ENCODE measurements around the gene EGFLAM.

EGFLAM gene

DNA sequence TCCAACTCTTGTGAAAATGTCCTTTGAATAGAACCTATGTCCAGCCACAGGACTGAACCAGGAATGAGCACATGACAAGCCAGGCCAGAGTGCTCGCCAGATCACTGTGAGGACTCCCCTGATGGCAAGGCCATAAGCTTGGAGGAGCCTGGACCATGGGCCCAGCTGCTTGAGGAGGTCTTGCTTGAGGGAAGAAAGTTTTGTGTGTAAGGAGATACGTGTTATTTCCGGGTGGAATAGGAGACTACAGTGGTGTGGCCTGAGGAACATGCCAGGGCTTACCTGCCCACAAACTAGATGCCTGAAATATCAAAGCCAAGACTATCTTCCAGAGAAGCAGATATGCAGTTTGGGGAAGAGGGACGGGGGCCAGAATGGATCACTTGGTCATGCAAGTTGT lies 213.3 kb downstream of the EGFLAM start:
- no peak for DNase-seq (ENCODE audit: low read depth)

DNA sequence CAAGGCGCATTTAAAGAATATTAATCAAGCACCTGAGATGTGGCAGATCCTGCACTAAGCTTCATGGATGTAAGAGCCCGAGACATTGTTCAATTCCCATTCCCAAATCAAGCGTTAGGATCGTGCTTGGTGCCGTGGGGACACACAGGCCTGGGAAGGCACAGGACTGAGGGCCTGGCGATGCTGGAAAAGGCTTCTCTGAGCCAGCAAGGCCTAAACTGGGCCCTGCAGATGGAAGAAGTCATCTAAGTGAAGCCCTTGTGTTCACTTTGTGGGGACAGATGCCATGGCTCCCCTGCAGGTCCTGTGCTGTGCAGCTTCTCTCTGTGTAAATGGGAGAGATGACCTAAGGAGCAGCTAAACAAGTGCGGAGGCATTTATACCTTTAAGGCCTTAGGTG lies 214.2 kb downstream of the EGFLAM start:
- no peak for DNase-seq (ENCODE audit: low read depth)

- no peak for DNase-seq (ENCODE audit: low read depth)
Observed at GRCh38 chr5:38473008-38473407, 214.6 kb downstream of the EGFLAM start.

DNA sequence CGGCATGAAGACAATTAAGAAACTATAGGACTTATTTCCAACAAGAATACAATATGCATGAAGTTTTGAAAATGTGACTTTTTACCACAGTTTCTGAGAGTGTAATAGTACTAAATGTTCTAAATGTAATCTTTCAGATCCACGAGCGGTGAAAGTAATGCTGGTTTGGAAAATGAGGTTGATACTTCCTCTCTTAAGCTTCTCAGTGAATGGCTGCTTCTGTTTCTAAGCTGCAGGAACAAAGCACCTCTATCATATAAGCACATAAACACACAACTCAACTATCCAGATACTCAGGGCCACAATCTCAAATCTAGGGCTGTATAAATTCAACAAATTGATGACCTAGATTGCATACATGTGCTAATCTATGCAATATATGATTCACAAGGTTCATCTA lies 219.8 kb downstream of the EGFLAM start:
- no peak for DNase-seq (ENCODE audit: low read depth)

DNA sequence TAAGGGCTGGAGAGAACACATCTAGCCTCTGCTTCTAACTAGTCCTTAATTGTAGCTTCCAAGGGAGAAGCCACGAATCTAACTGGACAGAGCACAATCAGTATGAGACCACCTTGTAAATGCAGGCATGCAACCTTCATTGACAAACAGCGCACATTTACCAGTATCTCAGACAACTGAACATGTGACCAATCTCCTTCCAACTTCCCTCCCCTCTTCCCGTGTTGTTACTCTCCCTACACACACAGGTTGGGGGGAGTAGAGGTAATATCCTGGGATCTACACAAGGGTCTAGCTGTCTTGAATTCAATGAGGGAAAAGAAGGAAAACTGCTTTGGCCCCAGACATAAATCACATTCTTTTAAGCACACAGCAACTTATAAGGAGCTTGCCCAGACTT lies 220.5 kb downstream of the EGFLAM start:
- DNase-seq (ENCODE audit: low read depth), result no peak

GRCh38 chr5:38479315-38479904 lies 221.1 kb downstream of the EGFLAM start:
- no peak for DNase-seq (ENCODE audit: low read depth)

GRCh38 chr5:38483805-38484398 lies 225.5 kb downstream of the EGFLAM start:
- DNase-seq (ENCODE audit: low read depth), result no peak

DNA sequence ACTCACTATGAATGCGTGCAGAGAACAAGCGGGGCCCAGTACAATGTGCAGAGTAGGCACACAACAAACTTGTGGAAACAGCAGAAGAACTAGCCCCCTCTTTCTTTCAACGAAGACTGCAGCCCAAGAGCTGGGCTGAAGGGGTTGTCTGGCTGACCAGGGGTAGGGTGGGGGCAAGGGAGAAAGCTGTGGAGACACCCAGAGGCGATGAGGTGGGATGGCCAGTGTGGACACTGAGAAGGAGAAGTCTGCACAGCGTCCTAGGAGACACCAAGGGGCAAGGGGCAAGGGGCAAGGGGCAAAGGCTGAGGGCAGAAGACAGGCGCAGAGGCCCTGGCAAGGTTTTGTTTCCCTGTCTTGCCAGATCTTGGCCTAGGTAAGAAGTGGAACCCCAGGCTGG lies 235.8 kb downstream of the EGFLAM start:
- DNase-seq (ENCODE audit: low read depth), result no peak

DNA sequence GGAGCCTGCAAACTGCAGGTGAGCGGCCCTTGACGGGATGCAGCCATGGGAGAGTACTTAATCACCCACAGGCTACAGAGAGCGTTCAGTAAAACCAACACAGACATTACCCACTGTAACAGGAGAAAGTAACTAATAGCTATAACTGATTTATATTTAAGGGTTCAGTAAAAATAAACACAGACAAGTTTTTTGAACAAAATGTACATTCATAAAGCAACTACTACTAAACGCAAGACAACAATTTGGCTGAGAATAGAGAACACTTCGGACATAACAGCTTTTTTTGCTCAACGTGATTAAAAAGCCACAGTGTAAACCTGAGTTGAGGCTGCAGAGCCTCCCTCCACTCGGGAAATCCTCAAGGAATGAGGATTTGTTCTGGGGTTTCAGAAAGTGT lies 236.4 kb downstream of the EGFLAM start:
- no peak for DNase-seq (ENCODE audit: low read depth)

DNA sequence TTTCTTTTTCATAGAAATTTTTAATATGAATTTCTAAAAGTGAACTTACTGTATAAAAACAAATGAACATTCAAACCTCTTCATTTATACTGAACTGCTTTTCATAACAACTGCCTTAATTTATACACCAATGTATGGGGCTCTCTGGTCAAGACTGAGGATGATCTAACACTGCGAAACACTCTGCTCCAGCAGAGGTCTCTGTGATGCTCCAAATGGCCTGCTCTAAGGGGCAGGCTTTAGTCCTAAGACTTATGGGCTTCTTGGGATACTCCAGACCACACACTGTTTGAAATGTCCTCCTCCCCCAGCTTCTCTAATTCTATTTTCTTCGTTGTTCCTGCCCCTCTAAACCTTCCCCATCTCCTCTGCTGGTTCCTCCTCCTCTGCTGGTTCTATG lies 239.6 kb downstream of the EGFLAM start:
- DNase-seq (ENCODE audit: low read depth), result peak; percentile 17

- peak; percentile 5 for DNase-seq (ENCODE audit: low read depth)
Observed at GRCh38 chr5:38500573-38501260, 242.4 kb downstream of the EGFLAM start.

GRCh38 chr5:38506302-38506701 lies 247.9 kb downstream of the EGFLAM start:
- no peak for DNase-seq (ENCODE audit: low read depth)

GRCh38 chr5:38509185-38509584 lies 250.8 kb downstream of the EGFLAM start:
- DNase-seq (ENCODE audit: low read depth), result peak; percentile 18

Data from fibroblast of the conjunctiva (primary cell).